Measurements from ENCODE around the gene RNF220.

- no peak for TF ChIP-seq EZH2 (IDR thresholded peaks at IDR 0.05; ENCODE audit: borderline replicate concordance)
- TF ChIP-seq, protein P1, sequence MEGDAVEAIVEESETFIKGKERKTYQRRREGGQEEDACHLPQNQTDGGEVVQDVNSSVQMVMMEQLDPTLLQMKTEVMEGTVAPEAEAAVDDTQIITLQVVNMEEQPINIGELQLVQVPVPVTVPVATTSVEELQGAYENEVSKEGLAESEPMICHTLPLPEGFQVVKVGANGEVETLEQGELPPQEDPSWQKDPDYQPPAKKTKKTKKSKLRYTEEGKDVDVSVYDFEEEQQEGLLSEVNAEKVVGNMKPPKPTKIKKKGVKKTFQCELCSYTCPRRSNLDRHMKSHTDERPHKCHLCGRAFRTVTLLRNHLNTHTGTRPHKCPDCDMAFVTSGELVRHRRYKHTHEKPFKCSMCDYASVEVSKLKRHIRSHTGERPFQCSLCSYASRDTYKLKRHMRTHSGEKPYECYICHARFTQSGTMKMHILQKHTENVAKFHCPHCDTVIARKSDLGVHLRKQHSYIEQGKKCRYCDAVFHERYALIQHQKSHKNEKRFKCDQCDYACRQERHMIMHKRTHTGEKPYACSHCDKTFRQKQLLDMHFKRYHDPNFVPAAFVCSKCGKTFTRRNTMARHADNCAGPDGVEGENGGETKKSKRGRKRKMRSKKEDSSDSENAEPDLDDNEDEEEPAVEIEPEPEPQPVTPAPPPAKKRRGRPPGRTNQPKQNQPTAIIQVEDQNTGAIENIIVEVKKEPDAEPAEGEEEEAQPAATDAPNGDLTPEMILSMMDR (IDR thresholded peaks at IDR 0.05; ENCODE audit: poor library complexity): no peak
- TF ChIP-seq EZH2phosphoT487 (IDR thresholded peaks at IDR 0.05; ENCODE audit: low read depth, severe bottlenecking, unreplicated experiment): no peak
These were observed 100.3 kb downstream of the RNF220 start for GRCh38 chr1:44505210-44505993.
